Stimulated activated CD8-positive, alpha-beta memory T cell treated with anti-CD3 and anti-CD28 coated beads, Interleukin-12 subunit alpha, Interleukin-12 subunit beta, amount 100 ng/mL, for 24 hours (primary cell): ENCODE measurements around the gene LRRC3.

Source experiments
- DNase-seq: peaks from one replicate; pipeline ENCODE4 v3.0.0-alpha.2; 2020; ENCODE audit errors: extremely low read depth

LRRC3 gene

GRCh38 chr21:44456915-44457736 is 1.8 kb downstream of the LRRC3 start:
- DNase-seq = no peak

- DNase-seq = no peak
Observed at GRCh38 chr21:44458971-44459711, 3.8 kb downstream of the LRRC3 start.

DNA sequence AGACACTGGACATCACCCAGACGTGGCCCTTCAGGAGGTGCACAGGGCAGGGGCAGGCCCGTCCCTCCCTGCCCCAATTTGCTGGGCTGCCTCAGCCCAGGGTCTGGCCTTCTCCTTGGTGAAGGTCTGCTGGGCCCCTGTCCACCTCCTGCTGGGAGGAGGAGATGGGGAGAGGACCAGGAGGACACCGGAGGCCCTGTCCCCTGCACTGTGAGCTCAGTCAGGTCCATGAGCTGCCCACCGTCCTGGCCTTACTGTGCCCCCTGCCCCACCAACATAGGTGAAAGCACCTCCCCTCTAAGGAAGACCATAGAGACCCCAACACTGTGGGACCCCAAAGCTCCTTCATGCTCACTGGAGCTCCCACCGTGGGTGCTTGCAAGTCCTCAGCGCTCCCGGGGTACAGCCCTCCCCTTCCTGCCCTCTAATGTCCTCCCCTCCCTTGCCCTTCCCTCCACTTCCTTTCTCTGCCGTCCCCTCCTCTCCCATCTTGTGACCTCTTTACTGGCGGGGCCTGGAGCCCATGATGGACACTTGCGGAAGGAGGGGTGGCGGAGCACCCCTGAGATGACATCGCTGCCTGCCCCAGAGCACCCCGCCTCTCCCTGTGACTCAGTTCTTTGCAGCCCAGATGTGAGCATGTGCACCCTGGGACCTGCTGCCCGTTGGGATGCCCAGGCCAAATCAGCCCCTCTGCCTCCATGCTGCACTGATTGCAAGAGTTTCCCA is 4.6 kb downstream of the LRRC3 start:
- no peak for DNase-seq

GRCh38 chr21:44460441-44460755 is 5.1 kb downstream of the LRRC3 start:
- no peak for DNase-seq

- DNase-seq = no peak
Observed at GRCh38 chr21:44461005-44461404, 5.7 kb downstream of the LRRC3 start.

DNA sequence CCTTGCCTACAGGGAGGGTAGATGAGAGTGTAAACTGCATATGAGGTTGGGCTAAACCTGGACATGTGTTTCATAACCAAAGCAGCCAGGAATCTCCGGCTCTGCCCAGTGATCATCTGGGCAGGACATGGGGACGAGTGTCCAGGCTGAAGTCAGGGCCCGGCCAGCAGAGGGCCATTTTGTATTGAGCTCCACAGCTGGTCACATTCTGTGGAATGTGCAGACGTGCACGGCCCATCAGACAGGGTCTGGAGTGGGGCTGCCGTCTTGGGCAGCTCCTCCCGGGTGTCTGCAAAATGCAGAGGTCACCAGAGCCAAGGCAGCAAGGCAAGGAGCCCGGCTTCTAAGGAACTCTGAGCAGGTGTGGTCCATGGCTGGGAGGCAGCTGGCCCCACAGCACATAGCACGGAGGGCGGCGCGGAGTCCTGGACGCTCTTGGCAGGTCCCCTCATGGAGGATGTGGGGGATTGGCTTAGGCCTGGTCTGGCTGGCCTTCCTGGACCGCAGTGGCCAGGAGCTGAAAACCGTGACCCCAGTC is 6.2 kb downstream of the LRRC3 start:
- DNase-seq = no peak

DNA sequence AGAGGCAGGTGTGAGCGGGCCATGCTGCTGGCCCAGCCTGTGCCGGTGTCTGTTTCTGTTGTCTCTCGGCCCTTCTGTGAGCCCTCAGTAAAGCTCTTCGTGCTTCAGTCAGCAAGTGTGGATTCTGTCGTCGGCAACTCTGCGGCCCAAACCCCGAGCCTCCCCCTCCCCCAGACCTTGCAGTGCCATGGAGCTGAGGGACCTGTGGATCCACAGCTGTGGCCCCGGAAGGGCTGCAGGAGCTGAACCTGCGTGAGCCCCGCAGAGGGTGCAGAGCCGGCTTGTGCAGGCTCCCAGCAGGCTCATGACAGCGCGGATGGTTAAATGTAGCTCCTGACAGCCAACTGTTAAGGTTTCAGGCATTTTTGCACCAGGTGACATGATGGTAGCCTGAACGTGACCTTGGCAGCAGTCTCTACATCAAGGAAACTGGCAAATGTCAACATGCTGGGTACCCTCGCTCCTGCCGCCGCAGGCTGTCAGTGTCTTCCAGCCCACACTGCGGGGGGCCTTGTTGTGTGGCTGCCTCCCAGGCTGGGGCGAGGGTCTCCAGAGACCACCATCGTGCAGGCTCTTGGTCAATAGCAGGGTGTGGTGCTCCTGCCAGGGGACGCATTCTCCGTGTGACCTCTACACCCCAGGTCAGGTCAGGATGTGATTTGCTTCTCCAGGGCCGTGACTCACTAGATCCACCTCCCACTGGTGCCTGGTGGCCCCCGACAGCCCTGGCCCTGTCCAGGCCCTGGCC is 7.0 kb downstream of the LRRC3 start:
- no peak for DNase-seq

DNA sequence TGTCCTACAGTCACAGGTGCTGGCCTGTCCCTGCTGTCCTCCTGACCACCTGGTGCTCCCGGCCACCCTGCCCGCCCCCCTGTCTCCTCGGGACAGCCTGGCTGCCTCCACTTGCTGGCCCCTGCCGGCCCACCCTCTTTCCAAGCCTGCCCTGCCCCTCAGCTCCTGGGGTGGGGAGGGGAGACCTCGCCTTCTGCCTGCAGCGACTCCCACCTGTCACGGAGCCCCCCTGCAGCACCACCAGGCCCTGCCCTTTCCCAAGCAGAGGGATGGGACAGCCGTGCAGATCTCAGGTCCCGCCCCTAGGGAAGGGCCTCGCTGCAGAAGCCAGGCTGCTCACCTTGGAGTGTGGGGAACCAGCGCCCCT is 7.5 kb downstream of the LRRC3 start:
- DNase-seq = no peak

- no peak for DNase-seq
Observed at GRCh38 chr21:44463724-44464123, 8.4 kb downstream of the LRRC3 start.

DNA sequence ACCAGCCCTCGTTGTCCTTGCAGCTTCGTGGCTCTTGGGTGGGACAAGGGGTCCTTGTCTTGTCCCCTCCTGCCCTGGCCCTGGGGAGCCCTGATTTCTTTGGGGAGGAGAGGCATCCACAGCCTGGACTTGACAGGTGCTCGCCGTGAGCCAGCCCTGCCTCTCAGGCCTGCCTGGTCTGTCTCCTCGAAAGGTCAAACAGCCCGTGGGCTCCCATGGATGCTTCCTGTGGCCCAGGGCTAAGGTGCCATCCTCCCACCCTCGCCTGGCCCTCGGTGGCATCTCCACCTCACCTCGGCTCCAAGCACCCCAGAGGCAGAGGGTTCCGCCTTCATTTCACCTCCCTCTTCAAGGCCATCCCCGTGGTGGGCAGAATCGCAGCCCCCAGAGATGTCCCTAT is 9.0 kb downstream of the LRRC3 start:
- DNase-seq = no peak

GRCh38 chr21:44466351-44466954 is 11.1 kb downstream of the LRRC3 start:
- DNase-seq = no peak

DNA sequence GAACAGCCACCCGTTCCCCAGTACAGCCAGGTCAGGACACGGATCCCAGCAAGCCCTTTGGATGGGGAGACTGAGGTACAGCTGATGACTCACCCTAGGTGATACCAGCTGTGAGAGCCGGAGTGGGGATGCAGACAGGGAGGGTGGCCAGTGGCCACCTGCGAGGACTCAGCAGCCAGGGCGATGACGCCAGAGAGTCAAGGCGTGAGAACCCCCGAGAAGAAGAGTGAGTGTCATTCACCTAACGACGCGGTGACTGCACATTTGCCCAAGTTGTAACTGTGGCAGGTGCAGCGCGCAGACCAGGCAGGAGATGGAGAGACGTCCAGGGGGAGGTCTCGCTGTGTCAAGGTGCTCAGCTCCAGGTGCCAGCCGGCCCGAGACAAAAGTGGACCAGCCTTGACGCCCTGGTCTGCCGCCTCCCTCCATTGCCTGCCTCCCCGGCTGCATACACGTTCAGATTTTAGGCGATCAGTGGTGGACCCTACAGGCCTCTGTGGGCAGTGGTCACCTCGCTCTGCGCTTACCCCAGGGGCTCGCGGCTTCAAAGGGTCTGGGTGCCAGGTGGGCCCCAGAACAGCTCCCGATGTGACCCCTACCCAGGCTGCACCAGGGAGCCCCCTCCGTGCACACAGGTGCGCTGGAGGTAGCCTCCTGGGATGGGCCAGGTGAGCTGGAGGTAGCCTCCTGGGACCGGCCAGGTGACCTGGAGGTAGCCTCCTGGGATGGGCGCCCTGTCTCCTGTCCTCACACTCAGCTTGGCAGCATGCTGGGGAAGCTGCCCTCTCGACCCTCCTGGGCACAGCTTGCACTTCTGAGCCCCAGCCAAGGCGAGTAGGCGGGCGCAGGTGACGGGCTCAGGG is 11.9 kb downstream of the LRRC3 start:
- no peak for DNase-seq

GRCh38 chr21:44467859-44468195 is 12.5 kb downstream of the LRRC3 start:
- DNase-seq = no peak

GRCh38 chr21:44471341-44471740 is 16.0 kb downstream of the LRRC3 start:
- DNase-seq = no peak

DNA sequence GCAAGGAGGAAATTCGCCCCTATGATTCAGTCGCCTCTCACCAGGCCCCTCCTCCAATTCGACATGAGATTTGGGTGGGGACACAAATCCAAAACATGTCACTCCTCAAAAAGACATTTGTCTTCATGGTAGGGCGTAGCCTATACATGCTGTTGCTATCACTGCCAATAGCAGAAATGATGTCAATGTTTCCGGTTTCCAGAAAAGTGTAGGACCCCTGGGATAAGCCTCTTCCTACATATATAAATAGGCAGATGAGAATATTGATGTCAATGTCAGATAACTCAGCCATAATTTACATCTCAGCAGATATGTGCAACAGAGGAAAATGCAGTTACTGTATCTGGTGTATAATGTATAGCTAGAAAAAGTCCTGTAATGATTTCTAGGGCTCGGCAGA is 16.7 kb downstream of the LRRC3 start:
- no peak for DNase-seq

GRCh38 chr21:44473915-44474555 is 18.7 kb downstream of the LRRC3 start:
- no peak for DNase-seq

DNA sequence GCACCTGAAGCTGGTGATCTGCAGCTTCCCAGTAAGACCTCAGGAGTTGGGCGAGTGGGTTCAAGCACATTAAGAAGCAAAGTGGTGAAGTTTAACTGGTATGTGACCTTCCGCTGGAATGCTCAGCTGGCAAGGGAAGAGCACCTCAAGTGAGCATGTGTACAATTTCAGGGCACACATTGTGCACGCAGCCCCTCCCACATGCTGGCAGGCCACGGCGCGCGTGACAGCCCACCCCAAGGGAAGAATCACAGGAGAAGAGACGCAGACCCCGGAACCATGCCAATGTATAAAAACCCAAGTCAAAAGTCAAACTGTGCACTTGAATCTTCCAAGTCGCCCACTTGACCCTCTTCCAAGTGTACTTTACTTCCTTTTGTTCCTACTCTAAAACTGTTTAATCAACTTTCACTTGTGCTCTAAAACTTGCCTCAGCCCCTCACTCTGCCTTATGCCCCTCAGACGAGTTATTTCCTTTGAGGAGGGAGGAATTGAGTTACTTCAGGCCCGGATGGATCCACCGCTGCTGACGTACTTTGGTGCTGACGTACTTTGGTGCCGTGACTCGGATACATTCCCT is 20.0 kb downstream of the LRRC3 start:
- no peak for DNase-seq

DNA sequence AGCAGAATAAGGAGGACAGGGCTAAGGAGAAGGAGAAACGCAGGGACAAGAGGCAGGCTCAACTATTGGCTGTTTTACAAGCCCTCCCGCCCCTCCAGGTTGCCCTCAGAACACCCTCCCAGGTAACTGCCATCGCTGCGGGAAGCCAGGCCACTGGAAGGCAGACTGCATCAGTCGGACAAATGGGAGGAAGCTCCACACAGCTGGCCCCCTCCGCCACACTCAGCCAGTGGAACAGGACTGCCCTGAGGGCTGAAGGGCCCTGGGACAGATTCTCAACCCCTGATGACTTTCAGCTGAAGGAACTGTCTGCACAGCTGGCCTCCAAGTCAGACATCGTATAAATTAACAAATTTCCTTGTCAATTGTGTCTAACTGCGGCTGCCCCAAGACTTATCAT is 21.8 kb downstream of the LRRC3 start:
- DNase-seq = no peak

DNA sequence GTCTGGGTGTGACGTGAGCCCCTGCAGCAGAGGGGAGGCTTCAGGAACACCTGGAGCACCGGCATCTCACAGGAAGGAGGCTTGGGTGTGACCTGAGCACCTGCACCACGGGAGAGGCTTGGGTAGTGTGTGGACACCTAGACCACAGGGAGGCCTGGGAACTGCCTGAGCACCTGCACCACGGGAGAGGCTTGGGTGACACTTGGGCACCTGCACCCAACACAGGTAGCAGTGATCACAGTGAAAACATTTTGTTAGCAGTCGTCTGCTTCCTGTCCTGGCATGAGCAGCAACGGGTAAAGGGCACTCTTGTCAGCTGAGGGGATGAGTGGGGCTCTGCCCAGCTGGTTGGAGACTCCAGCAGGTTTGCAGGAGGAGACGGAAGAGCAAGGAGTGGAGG is 22.4 kb downstream of the LRRC3 start:
- no peak for DNase-seq
